Endodermal cell (in vitro differentiated cells): Measurements from ENCODE around the gene TMEM223. TPM values are rescaled to one million over a fixed set of nuclear protein-coding genes. Genes with fewer than 3 reads are reported as not detected.
A peak's percentile ranks its signal among the peaks of the same experiment; 100 is the strongest.

Source experiments
- DNase-seq: peaks from one replicate; pipeline ENCODE4 v3.0.0-alpha.2; 2017
- H3K27ac ChIP-seq: 2 replicates; pipeline ENCODE4 v1.5.1; 2013; ENCODE audit warnings: mild to moderate bottlenecking, low read depth, low read length, moderate library complexity
- H3K27me3 ChIP-seq: 2 replicates; pipeline ENCODE4 v1.6.1; 2013; ENCODE audit warnings: mild to moderate bottlenecking, low read length, moderate library complexity; ENCODE audit not compliant: insufficient read depth, control insufficient read depth, poor library complexity, severe bottlenecking
- H3K36me3 ChIP-seq: 2 replicates; pipeline ENCODE4 v1.7.0; 2013; ENCODE audit warnings: mild to moderate bottlenecking, low read length, moderate library complexity; ENCODE audit not compliant: control insufficient read depth, insufficient read depth
- H3K4me1 ChIP-seq: one replicate; pipeline ENCODE4 v1.7.0; 2013; ENCODE audit warnings: low read length; ENCODE audit not compliant: control insufficient read depth, insufficient read depth
- H3K4me3 ChIP-seq: 2 replicates; pipeline ENCODE4 v1.5.1; 2013; ENCODE audit warnings: mild to moderate bottlenecking, low read length, moderate library complexity
- H3K9ac ChIP-seq: 2 replicates; pipeline ENCODE4 v1.6.1; 2013; ENCODE audit warnings: mild to moderate bottlenecking, low read length, moderate library complexity; ENCODE audit not compliant: poor library complexity, severe bottlenecking; ENCODE audit errors: extremely low read depth
- H3K9me3 ChIP-seq: 2 replicates; pipeline ENCODE4 v1.6.1; 2013; ENCODE audit warnings: mild to moderate bottlenecking, low read length, moderate library complexity; ENCODE audit not compliant: control insufficient read depth
- H3K27ac Mint-ChIP-seq: 2 replicates; pipeline ENCODE4 v1.8.0; 2020; ENCODE audit warnings: mixed read lengths
- H3K27me3 Mint-ChIP-seq: 2 replicates; pipeline ENCODE4 v1.8.0; 2021; ENCODE audit warnings: mild to moderate bottlenecking, mixed read lengths; ENCODE audit not compliant: insufficient read depth
- H3K36me3 Mint-ChIP-seq: 2 replicates; pipeline ENCODE4 v1.8.0; 2020; ENCODE audit warnings: low read depth, mixed read lengths
- H3K4me1 Mint-ChIP-seq: 2 replicates; pipeline ENCODE4 v1.8.0; 2020; ENCODE audit warnings: mixed read lengths
- H3K4me3 Mint-ChIP-seq: 2 replicates; pipeline ENCODE4 v1.8.0; 2020; ENCODE audit warnings: mild to moderate bottlenecking, moderate library complexity, mixed read lengths
- H3K9me3 Mint-ChIP-seq: 2 replicates; pipeline ENCODE4 v1.8.0; 2020; ENCODE audit warnings: mild to moderate bottlenecking, mixed read lengths
- CTCF ChIP-seq: fragments of 200-600 bp; sonication (generic); conservative IDR thresholded peaks from 2 replicates; pipeline ENCODE4 v1.5.0; 2021; ENCODE audit warnings: antibody characterized with exemption, mild to moderate bottlenecking
- WGBS, 2 experiments: methylation state at CpG; one replicate each; pipeline versions ENCODE4 v1.1.5 to v1.1.7; 2013; ENCODE audit warnings: missing lambda C conversion rate in 2 of 2, mixed read lengths in 1 of 2; ENCODE audit not compliant: insufficient coverage in 1 of 2, insufficient read length in 1 of 2; 5-methylcytosine and 5-hydroxymethylcytosine counted together
- total RNA-seq, 2 donors: library from RNA; stranded (reverse); fragmentation: NEBNext Ultra II Directional in 1 of 2; extraction: Animal tissue kit (Norgen Biotek cat#: 25700) in 1 of 2; gene quantifications; 2 replicates in 1 of 2; 3 replicates in 1 of 2; pipeline ENCODE4 v1.2.1, GENCODE V29; 2021

The TMEM223 gene
- total RNA-seq, 2 donors from 2014 or later = 18.4 to 21.0 TPM

GRCh38 chr11:62804310-62805075 is 12.7 kb upstream of the TMEM223 start:
- Mint-ChIP-seq H3K27me3 (no peaks in the 10 kb centered on the region), H3K9me3 (no peaks in the 10 kb centered on the region), H3K36me3 (peaks cover 34% of the 10 kb centered on the region), H3K27ac (peak overlapping the region; percentile 98), H3K4me3 (peak overlapping the region; percentile 94), H3K4me1 (peaks cover 19% of the 10 kb centered on the region)
- no peaks in the 10 kb centered on the region for H3K27me3 ChIP-seq
- H3K27ac ChIP-seq = no peak overlapping the region
- DNase-seq = no peak
- H3K9me3 ChIP-seq = no peaks in the 10 kb centered on the region
- peak overlapping the region; percentile 88 for H3K9ac ChIP-seq
- H3K4me3 ChIP-seq = peak overlapping the region; percentile 96
- H3K4me1 ChIP-seq = peaks cover 10% of the 10 kb centered on the region
- peaks cover 50% of the 10 kb centered on the region for H3K36me3 ChIP-seq
- no peak for TF ChIP-seq CTCF
- WGBS, 2 experiments = 15 to 20% methylated on average over 10 to 14 of the region's 14 CpGs

GRCh38 chr11:62801071-62801470 is 9.3 kb upstream of the TMEM223 start:
- no peak overlapping the region for H3K4me3 Mint-ChIP-seq
- Histone ChIP-seq H3K36me3 (peaks cover 74% of the 10 kb centered on the region), H3K9ac (no peak overlapping the region), H3K4me1 (peaks cover 2% of the 10 kb centered on the region), H3K4me3 (no peak overlapping the region), H3K9me3 (no peaks in the 10 kb centered on the region), H3K27me3 (no peaks in the 10 kb centered on the region), H3K27ac (no peak overlapping the region)
- TF ChIP-seq CTCF = no peak
- H3K27me3 Mint-ChIP-seq = no peaks in the 10 kb centered on the region
- DNase-seq = no peak
- 93 to 100% methylated on average over 3 to 4 of the region's 4 CpGs for WGBS, 2 experiments
- H3K36me3 Mint-ChIP-seq = peaks cover 57% of the 10 kb centered on the region
- no peak overlapping the region for H3K27ac Mint-ChIP-seq
- H3K4me1 Mint-ChIP-seq = peaks cover 11% of the 10 kb centered on the region
- H3K9me3 Mint-ChIP-seq = no peaks in the 10 kb centered on the region

GRCh38 chr11:62799486-62799885 is 7.7 kb upstream of the TMEM223 start:
- 97 to 100% methylated on average over 1 to 10 of the region's 10 CpGs for WGBS, 2 experiments
- H3K27me3 ChIP-seq = no peaks in the 10 kb centered on the region
- no peak overlapping the region for H3K9ac ChIP-seq
- no peaks in the 10 kb centered on the region for H3K27me3 Mint-ChIP-seq
- no peak overlapping the region for H3K27ac Mint-ChIP-seq
- peaks cover 90% of the 10 kb centered on the region for H3K36me3 ChIP-seq
- no peak overlapping the region for H3K4me3 Mint-ChIP-seq
- H3K36me3 Mint-ChIP-seq = peaks cover 72% of the 10 kb centered on the region
- TF ChIP-seq CTCF = no peak
- H3K27ac ChIP-seq = no peak overlapping the region
- H3K9me3 ChIP-seq = no peaks in the 10 kb centered on the region
- no peaks in the 10 kb centered on the region for H3K4me1 ChIP-seq
- H3K9me3 Mint-ChIP-seq = no peaks in the 10 kb centered on the region
- DNase-seq = no peak
- no peak overlapping the region for H3K4me3 ChIP-seq
- peaks cover 7% of the 10 kb centered on the region for H3K4me1 Mint-ChIP-seq
